Body of pancreas (tissue), 4 donors: ENCODE data around the gene CDKL4. TPM values are rescaled to one million over a fixed set of nuclear protein-coding genes. Genes with fewer than 3 reads are reported as not detected.
"Not testable (repeated sequence)": the region's sequence is repeated elsewhere in the genome, so short reads cannot be mapped to it uniquely, and the experiment has no call there.

ENCODE experiments used
- ATAC-seq: fragments of 150-250 bp; one replicate; pipeline ENCODE4 v1.9.1; 2016
- DNase-seq, 4 donors: peaks; one replicate each; pipeline ENCODE4 v3.0.0-alpha.2; 2019
- H3K27ac ChIP-seq, 4 donors: fragments of 200-600 bp; sonication (generic); 1 replicate in 3 of 4; 2 replicates in 1 of 4; pipeline versions ENCODE4 v1.5.1 to v1.6.1; 2016 to 2019; ENCODE audit warnings: mild to moderate bottlenecking in 1 of 4, mixed read lengths in 1 of 4, moderate library complexity in 1 of 4
- H3K27me3 ChIP-seq, 2 donors: fragments of 200-600 bp; sonication (generic); one replicate each; pipeline ENCODE4 v1.6.0; 2016; ENCODE audit warnings: mild to moderate bottlenecking in 1 of 2
- H3K36me3 ChIP-seq, 2 donors: fragments of 200-600 bp; sonication (generic); replicated peaks in 1 of 2; 2 replicates each; pipeline ENCODE4 v1.5.1; 2016; ENCODE audit warnings: low read depth in 2 of 2; ENCODE audit not compliant: insufficient read depth in 1 of 2
- H3K4me1 ChIP-seq: fragments of 200-600 bp; sonication (generic); one replicate; pipeline ENCODE4 v1.6.0; 2016
- H3K4me3 ChIP-seq, 2 donors: fragments of 200-600 bp; sonication (generic); 1 replicate in 1 of 2; 2 replicates in 1 of 2; pipeline ENCODE4 v1.5.1; 2016 to 2019
- H3K9me3 ChIP-seq, 3 donors: fragments of 200-600 bp; sonication (generic); 1 replicate in 2 of 3; 2 replicates in 1 of 3; pipeline ENCODE4 v1.5.1; 2016
- POLR2A ChIP-seq, 3 donors: fragments of 450-650 bp; IDR thresholded peaks; one replicate each; pipeline ENCODE4 v1.6.1; 2016; ENCODE audit warnings: antibody characterized with exemption in 3 of 3, mild to moderate bottlenecking in 2 of 3
- WGBS, 2 donors: methylation state at CpG; one replicate each; pipeline ENCODE4 v1.1.5; 2017; 5-methylcytosine and 5-hydroxymethylcytosine counted together
- intact Hi-C: fragments of 100-400 bp; cut with DNase I; formaldehyde crosslinking; loops from one replicate; pipeline ENCODE4 v1.15.1; 2023
- total RNA-seq, 2 donors: library from RNA; depleted of rRNA; stranded (reverse); fragments of >200 nt; gene quantifications; one replicate each; pipeline ENCODE4 v1.1.0, GENCODE V29; 2016
- TF ChIP-seq, protein P1 (sequence below), 7 experiments: fragments of 450-650 bp in 4 of 7; fragments of 200-600 bp in 3 of 7; sonication (generic) in 3 of 7; IDR thresholded peaks; one replicate each; pipeline ENCODE4 v1.5.1; 2016 to 2019; ENCODE audit warnings: antibody characterized with exemption in 7 of 7

The CDKL4 gene
- total RNA-seq, 2 donors from 2014 or later: 0.52 to 0.99 TPM

DNA sequence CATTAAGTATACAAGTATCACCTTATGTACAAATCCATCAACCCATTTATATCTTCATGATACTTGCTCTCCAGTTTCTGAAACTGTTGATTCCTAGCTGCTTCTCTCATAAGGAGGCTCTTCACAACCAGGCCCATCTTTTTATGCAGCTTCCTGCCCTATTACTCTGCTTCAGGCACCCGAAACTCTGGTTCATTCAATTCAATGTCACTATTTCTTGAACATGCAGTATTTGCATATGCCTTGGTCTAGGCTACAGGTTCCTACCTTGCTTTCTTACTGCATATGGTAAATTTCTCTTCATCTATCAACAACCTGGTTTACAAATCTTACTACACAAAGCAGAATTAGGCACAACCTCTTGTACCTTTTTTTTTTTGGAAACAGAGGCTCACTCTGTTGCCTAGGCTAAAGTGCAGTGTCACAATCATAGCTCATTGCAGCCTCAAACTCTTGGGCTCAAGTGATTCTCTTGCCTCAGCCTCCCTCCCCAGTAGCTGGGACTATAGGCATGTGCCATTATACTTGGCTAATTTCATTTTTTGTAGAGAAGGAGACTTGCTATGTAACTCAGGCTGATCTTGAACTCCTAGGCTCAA is 2.7 kb upstream of the CDKL4 start:
- Histone ChIP-seq H3K27me3 (no peaks in the 10 kb centered on the region), H3K27ac (no peak overlapping the region), H3K9me3 (no peaks in the 10 kb centered on the region), H3K36me3 (peaks cover 0 to 5% of the 10 kb centered on the region in 2 donors), H3K4me1 (no peaks in the 10 kb centered on the region), H3K4me3 (no peak overlapping the region)
- DNase-seq (no peak), ATAC-seq (no peak)
- 73 to 93% methylated on average over 1 of the region's 1 CpG for WGBS, 2 donors
- TF ChIP-seq, protein P1, sequence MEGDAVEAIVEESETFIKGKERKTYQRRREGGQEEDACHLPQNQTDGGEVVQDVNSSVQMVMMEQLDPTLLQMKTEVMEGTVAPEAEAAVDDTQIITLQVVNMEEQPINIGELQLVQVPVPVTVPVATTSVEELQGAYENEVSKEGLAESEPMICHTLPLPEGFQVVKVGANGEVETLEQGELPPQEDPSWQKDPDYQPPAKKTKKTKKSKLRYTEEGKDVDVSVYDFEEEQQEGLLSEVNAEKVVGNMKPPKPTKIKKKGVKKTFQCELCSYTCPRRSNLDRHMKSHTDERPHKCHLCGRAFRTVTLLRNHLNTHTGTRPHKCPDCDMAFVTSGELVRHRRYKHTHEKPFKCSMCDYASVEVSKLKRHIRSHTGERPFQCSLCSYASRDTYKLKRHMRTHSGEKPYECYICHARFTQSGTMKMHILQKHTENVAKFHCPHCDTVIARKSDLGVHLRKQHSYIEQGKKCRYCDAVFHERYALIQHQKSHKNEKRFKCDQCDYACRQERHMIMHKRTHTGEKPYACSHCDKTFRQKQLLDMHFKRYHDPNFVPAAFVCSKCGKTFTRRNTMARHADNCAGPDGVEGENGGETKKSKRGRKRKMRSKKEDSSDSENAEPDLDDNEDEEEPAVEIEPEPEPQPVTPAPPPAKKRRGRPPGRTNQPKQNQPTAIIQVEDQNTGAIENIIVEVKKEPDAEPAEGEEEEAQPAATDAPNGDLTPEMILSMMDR (IDR thresholded peaks at IDR 0.05): no peak
- TF ChIP-seq POLR2A (IDR thresholded peaks at IDR 0.05): no peak
- intact Hi-C loops: no loop called here

- H3K27me3 ChIP-seq, H3K27ac ChIP-seq, H3K36me3 ChIP-seq, DNase-seq, H3K9me3 ChIP-seq, ATAC-seq, intact Hi-C loops, H3K4me3 ChIP-seq, H3K4me1 ChIP-seq: not testable (repeated sequence)
- TF ChIP-seq POLR2A (IDR thresholded peaks at IDR 0.05): peak in 1 of 3 donors; percentile 50
- WGBS, 2 donors: 81 to 86% methylated on average over 31 of the region's 31 CpGs
These were observed 1.3 kb upstream of the CDKL4 start for GRCh38 chr2:39244963-39245625.

DNA sequence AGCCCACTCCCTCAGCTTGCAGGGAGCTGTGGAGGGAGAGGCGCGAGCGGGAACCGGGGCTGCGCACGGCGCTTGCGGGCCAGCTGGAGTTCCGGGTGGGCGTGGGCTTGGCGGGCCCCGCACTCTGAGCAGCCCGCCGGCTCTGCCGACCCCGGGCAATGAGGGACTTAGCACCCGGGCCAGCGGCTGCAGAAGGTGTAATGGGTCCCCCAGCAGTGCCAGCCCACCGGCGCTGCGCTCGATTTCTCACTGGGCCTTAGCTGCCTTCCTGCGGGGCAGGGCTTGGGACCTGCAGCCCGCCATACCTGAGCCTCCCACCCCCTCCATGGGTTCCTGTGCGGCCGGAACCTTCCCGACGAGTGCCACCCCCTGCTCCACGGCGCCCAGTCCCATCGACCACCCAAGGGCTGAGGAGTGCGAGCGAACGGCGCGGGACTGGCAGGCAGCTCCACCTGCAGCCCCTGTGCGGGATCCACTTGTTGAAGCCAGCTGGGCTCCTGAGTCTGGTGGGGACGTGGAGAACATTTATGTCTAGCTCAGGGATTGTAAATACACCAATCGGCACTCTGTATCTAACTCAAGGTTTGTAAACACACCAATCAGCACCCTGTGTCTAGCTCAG is 582 bp upstream of the CDKL4 start:
- DNase-seq, H3K9me3 ChIP-seq, H3K4me1 ChIP-seq, intact Hi-C loops, H3K27ac ChIP-seq, ATAC-seq, H3K4me3 ChIP-seq, H3K36me3 ChIP-seq, H3K27me3 ChIP-seq: not testable (repeated sequence)
- WGBS, 2 donors: 88 to 93% methylated on average over 6 to 28 of the region's 39 CpGs

- intact Hi-C loops: no loop called here
- no peak for ATAC-seq
- H3K27ac ChIP-seq: no peak overlapping the region
These were observed 2.2 kb downstream of the CDKL4 start for GRCh38 chr2:39241588-39241987.

GRCh38 chr2:39240758-39241157 is 3.0 kb downstream of the CDKL4 start:
- intact Hi-C loops: no loop called here
- 84 to 86% methylated on average over 6 of the region's 6 CpGs for WGBS, 2 donors

More at GRCh38 chr2:39241588-39241987, 2.2 kb downstream of the CDKL4 start:
- H3K4me1 ChIP-seq: no peaks in the 10 kb centered on the region
- H3K4me3 ChIP-seq: no peak overlapping the region
- WGBS, 2 donors: 68 to 88% methylated on average over 4 of the region's 4 CpGs
- H3K9me3 ChIP-seq: no peaks in the 10 kb centered on the region
- no peaks in the 10 kb centered on the region for H3K36me3 ChIP-seq
- no peak for DNase-seq
- no peaks in the 10 kb centered on the region for H3K27me3 ChIP-seq
- TF ChIP-seq, protein P1 (IDR thresholded peaks at IDR 0.05): no peak
- no peak for TF ChIP-seq POLR2A (IDR thresholded peaks at IDR 0.05)

More at GRCh38 chr2:39240758-39241157, 3.0 kb downstream of the CDKL4 start:
- Histone ChIP-seq H3K4me1 (no peaks in the 10 kb centered on the region), H3K4me3 (no peak overlapping the region), H3K27me3 (no peaks in the 10 kb centered on the region), H3K36me3 (no peaks in the 10 kb centered on the region), H3K27ac (no peak overlapping the region), H3K9me3 (no peaks in the 10 kb centered on the region)
- DNase-seq: no peak
- TF ChIP-seq, protein P1 (IDR thresholded peaks at IDR 0.05): no peak
- no peak for TF ChIP-seq POLR2A (IDR thresholded peaks at IDR 0.05)
- ATAC-seq: no peak
